GM20000 (cell line): ENCODE results near the gene SSPN.

Experiments used
- DNase-seq: peaks from one replicate; pipeline ENCODE4 v3.0.0; 2012; ENCODE audit warnings: low spot score
- TF ChIP-seq, protein P1 (sequence below): IDR thresholded peaks from 2 replicates; pipeline ENCODE4 v1.5.1; 2012; ENCODE audit warnings: mild to moderate bottlenecking, control low read depth; ENCODE audit errors: extremely low read depth, missing control alignments

SSPN gene

DNA sequence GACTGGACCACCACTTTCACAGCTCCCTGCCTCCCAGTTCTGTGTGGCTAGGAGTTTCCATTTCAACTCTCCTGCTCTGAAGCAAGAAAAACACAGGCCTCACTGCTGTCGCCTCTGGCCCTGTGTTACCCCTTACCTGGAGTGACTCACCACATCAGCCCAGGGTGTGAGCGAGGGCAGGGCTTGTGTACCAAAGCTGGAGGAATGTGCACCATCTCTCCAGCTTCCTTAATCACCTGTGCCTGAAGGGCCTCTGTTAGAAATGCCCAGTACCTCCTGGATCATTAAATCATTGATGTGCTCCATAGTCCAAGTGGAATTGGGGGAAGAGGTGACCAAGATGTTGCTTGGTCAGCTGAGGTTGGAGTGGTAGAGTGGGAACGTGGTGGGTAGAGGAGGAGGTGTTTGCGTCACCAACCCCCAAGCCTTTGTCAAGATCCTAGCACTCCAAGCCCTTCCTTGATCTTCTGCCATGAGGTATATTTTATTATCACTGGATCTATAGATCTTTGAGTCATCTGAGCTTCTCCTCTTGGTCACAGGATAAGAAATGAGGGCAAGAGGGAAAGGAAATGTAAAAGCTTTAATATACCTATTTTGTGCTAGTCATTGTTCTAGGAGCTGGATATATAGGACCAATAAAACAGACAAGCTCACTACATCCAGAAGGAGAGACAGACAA is 51.3 kb downstream of the SSPN start:
- TF ChIP-seq, protein P1, sequence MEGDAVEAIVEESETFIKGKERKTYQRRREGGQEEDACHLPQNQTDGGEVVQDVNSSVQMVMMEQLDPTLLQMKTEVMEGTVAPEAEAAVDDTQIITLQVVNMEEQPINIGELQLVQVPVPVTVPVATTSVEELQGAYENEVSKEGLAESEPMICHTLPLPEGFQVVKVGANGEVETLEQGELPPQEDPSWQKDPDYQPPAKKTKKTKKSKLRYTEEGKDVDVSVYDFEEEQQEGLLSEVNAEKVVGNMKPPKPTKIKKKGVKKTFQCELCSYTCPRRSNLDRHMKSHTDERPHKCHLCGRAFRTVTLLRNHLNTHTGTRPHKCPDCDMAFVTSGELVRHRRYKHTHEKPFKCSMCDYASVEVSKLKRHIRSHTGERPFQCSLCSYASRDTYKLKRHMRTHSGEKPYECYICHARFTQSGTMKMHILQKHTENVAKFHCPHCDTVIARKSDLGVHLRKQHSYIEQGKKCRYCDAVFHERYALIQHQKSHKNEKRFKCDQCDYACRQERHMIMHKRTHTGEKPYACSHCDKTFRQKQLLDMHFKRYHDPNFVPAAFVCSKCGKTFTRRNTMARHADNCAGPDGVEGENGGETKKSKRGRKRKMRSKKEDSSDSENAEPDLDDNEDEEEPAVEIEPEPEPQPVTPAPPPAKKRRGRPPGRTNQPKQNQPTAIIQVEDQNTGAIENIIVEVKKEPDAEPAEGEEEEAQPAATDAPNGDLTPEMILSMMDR = no peak
- DNase-seq = no peak

DNA sequence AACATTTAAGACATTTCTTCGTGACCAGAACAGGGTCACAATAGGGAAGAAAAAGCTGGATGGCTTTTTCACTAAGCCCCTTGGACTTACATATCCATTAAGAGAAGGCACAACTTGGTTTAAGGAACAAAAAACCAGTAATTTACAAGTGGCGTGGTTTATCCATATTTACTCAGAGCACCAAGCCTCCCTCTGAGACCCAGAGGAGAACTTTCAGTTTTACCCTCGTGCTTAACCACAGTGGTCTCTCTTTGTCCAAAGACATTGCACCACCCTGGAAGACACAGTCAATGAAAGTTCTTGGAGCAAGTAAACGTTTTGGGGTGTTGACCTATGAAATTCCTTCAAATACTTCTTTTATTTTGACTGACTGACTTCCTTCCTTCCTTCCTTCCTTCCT is 52.5 kb downstream of the SSPN start:
- no peak for DNase-seq
- TF ChIP-seq, protein P1 = no peak

DNA sequence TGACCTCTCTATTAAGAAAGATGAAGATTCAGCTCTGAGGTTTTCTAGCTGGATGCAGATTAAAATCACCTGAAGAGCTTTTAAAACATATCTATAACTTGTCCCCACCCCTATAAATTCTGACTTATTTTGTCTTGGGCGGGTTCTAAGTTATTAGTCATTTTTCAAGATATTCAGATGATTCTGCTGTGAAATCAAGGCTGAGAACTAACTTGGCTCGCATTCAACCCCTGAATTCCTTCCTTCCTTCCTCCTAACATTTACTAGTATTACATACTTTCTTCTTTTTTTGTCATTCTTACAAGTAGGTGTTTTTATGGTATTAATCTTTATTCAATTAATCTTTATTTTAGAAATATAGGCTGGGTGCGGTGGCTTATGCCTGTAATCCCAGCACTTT is 55.4 kb downstream of the SSPN start:
- TF ChIP-seq, protein P1 = no peak
- no peak for DNase-seq

GRCh38 chr12:26251600-26251999 is 56.2 kb downstream of the SSPN start:
- DNase-seq = no peak
- TF ChIP-seq, protein P1 = no peak

- TF ChIP-seq, protein P1 = no peak
These were observed 57.6 kb downstream of the SSPN start for GRCh38 chr12:26252946-26253345.

GRCh38 chr12:26255893-26256645 is 60.7 kb downstream of the SSPN start:
- no peak for DNase-seq
- TF ChIP-seq, protein P1 = no peak

More at GRCh38 chr12:26252946-26253345, 57.6 kb downstream of the SSPN start:
- no peak for DNase-seq

DNA sequence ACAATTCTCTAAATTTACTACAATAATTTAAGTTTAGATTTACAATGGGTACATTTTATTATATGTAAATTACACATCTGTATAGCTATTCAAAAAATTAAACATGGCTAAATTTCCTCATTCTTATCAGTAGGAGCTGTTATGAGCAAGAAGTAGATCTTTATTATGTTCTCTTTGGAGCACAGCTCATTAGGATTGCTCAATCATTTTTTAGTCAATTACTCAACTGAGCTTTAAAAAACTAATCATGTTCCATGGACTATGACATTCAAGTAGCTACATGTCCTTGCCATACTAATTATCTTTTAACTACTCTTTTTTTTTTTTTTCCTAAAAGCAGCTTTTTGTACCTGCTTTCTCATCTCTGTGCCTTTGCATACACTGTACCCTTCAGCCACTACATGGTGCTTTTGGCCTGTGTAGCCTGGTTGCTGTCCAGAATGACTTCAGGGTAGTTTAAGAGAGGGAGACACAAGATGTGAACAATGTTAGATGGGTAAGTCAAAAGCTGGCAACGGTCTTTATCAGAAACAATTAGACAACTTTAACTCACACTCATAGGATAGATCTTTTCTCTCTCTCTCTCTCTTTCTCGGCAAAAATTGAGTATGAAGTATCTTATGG is 69.0 kb downstream of the SSPN start:
- TF ChIP-seq, protein P1 = no peak
- DNase-seq = no peak
